Endodermal cell (in vitro differentiated cells): ENCODE measurements around the gene SCLY. TPM values are rescaled to one million over a fixed set of nuclear protein-coding genes. Genes with fewer than 3 reads are reported as not detected.

ENCODE experiments used
- DNase-seq: peaks from one replicate; pipeline ENCODE4 v3.0.0-alpha.2; 2017
- H3K27ac ChIP-seq: 2 replicates; pipeline ENCODE4 v1.5.1; 2013; ENCODE audit warnings: mild to moderate bottlenecking, low read depth, low read length, moderate library complexity
- H3K27me3 ChIP-seq: 2 replicates; pipeline ENCODE4 v1.6.1; 2013; ENCODE audit warnings: mild to moderate bottlenecking, low read length, moderate library complexity; ENCODE audit not compliant: insufficient read depth, control insufficient read depth, poor library complexity, severe bottlenecking
- H3K36me3 ChIP-seq: 2 replicates; pipeline ENCODE4 v1.7.0; 2013; ENCODE audit warnings: mild to moderate bottlenecking, low read length, moderate library complexity; ENCODE audit not compliant: control insufficient read depth, insufficient read depth
- H3K4me1 ChIP-seq: one replicate; pipeline ENCODE4 v1.7.0; 2013; ENCODE audit warnings: low read length; ENCODE audit not compliant: control insufficient read depth, insufficient read depth
- H3K4me3 ChIP-seq: 2 replicates; pipeline ENCODE4 v1.5.1; 2013; ENCODE audit warnings: mild to moderate bottlenecking, low read length, moderate library complexity
- H3K9ac ChIP-seq: 2 replicates; pipeline ENCODE4 v1.6.1; 2013; ENCODE audit warnings: mild to moderate bottlenecking, low read length, moderate library complexity; ENCODE audit not compliant: poor library complexity, severe bottlenecking; ENCODE audit errors: extremely low read depth
- H3K9me3 ChIP-seq: 2 replicates; pipeline ENCODE4 v1.6.1; 2013; ENCODE audit warnings: mild to moderate bottlenecking, low read length, moderate library complexity; ENCODE audit not compliant: control insufficient read depth
- H3K27ac Mint-ChIP-seq: 2 replicates; pipeline ENCODE4 v1.8.0; 2020; ENCODE audit warnings: mixed read lengths
- H3K27me3 Mint-ChIP-seq: 2 replicates; pipeline ENCODE4 v1.8.0; 2021; ENCODE audit warnings: mild to moderate bottlenecking, mixed read lengths; ENCODE audit not compliant: insufficient read depth
- H3K36me3 Mint-ChIP-seq: 2 replicates; pipeline ENCODE4 v1.8.0; 2020; ENCODE audit warnings: low read depth, mixed read lengths
- H3K4me1 Mint-ChIP-seq: 2 replicates; pipeline ENCODE4 v1.8.0; 2020; ENCODE audit warnings: mixed read lengths
- H3K4me3 Mint-ChIP-seq: 2 replicates; pipeline ENCODE4 v1.8.0; 2020; ENCODE audit warnings: mild to moderate bottlenecking, moderate library complexity, mixed read lengths
- H3K9me3 Mint-ChIP-seq: 2 replicates; pipeline ENCODE4 v1.8.0; 2020; ENCODE audit warnings: mild to moderate bottlenecking, mixed read lengths
- CTCF ChIP-seq: fragments of 200-600 bp; sonication (generic); conservative IDR thresholded peaks from 2 replicates; pipeline ENCODE4 v1.5.0; 2021; ENCODE audit warnings: antibody characterized with exemption, mild to moderate bottlenecking
- WGBS, 2 experiments: methylation state at CpG; one replicate each; pipeline versions ENCODE4 v1.1.5 to v1.1.7; 2013; ENCODE audit warnings: missing lambda C conversion rate in 2 of 2, mixed read lengths in 1 of 2; ENCODE audit not compliant: insufficient coverage in 1 of 2, insufficient read length in 1 of 2; 5-methylcytosine and 5-hydroxymethylcytosine counted together
- total RNA-seq, 2 donors: library from RNA; stranded (reverse); fragmentation: NEBNext Ultra II Directional in 1 of 2; extraction: Animal tissue kit (Norgen Biotek cat#: 25700) in 1 of 2; gene quantifications; 2 replicates in 1 of 2; 3 replicates in 1 of 2; pipeline ENCODE4 v1.2.1, GENCODE V29; 2021

SCLY gene
- total RNA-seq, 2 donors from 2014 or later, result 39.0 to 45.0 TPM

- no peak overlapping the region for H3K27ac Mint-ChIP-seq
- no peaks in the 10 kb centered on the region for H3K27me3 ChIP-seq
- WGBS, 2 experiments, result 91 to 94% methylated on average over 7 to 13 of the region's 13 CpGs
- TF ChIP-seq CTCF, result no peak
- H3K9me3 ChIP-seq, result no peaks in the 10 kb centered on the region
- H3K27ac ChIP-seq, result no peak overlapping the region
- no peaks in the 10 kb centered on the region for H3K4me1 ChIP-seq
- no peaks in the 10 kb centered on the region for H3K27me3 Mint-ChIP-seq
- H3K36me3 Mint-ChIP-seq, result no peaks in the 10 kb centered on the region
- H3K4me3 Mint-ChIP-seq, result no peak overlapping the region
- no peak overlapping the region for H3K4me3 ChIP-seq
- no peak overlapping the region for H3K9ac ChIP-seq
- H3K36me3 ChIP-seq, result no peaks in the 10 kb centered on the region
- no peaks in the 10 kb centered on the region for H3K4me1 Mint-ChIP-seq
- no peaks in the 10 kb centered on the region for H3K9me3 Mint-ChIP-seq
- DNase-seq, result no peak
These were observed 86.2 kb downstream of the SCLY start for GRCh38 chr2:238146884-238147544.

GRCh38 chr2:238148981-238149380, 88.2 kb downstream of the SCLY start:
- no peak overlapping the region for H3K4me3 Mint-ChIP-seq
- Histone ChIP-seq H3K9me3 (no peaks in the 10 kb centered on the region), H3K27ac (no peak overlapping the region), H3K27me3 (no peaks in the 10 kb centered on the region), H3K4me1 (no peaks in the 10 kb centered on the region), H3K9ac (no peak overlapping the region), H3K4me3 (no peak overlapping the region), H3K36me3 (no peaks in the 10 kb centered on the region)
- H3K9me3 Mint-ChIP-seq, result peaks cover under 1% of the 10 kb centered on the region
- no peak for DNase-seq
- no peaks in the 10 kb centered on the region for H3K27me3 Mint-ChIP-seq
- no peaks in the 10 kb centered on the region for H3K36me3 Mint-ChIP-seq
- no peaks in the 10 kb centered on the region for H3K4me1 Mint-ChIP-seq
- no peak for TF ChIP-seq CTCF
- no peak overlapping the region for H3K27ac Mint-ChIP-seq
- WGBS, 2 experiments, result 95 to 96% methylated on average over 15 of the region's 15 CpGs

Other genes with a start within 250 kb of the SCLY start
- 1 to 10 TPM in 1 of 2 donors, under 1 TPM in 1; 0.40 to 1.6 TPM for gene RAMP1, start 201.4 kb upstream of the SCLY start, total RNA-seq
- 10 to 100 TPM; 58.3 to 59.2 TPM for gene UBE2F, start 94.0 kb upstream of the SCLY start, total RNA-seq
- under 1 TPM; 0.15 to 0.86 TPM for gene ESPNL, start 39.3 kb downstream of the SCLY start, total RNA-seq
- gene KLHL30, start 77.7 kb downstream of the SCLY start, total RNA-seq, result not detected
- gene ERFE, start 98.0 kb downstream of the SCLY start, total RNA-seq, result 1 to 10 TPM in 1 of 2 donors, under 1 TPM in 1; 0.48 to 1.6 TPM
- gene ILKAP, start 142.7 kb downstream of the SCLY start, total RNA-seq, result 10 to 100 TPM; 40.9 to 46.4 TPM
- 10 to 100 TPM; 17.8 to 26.3 TPM for gene HES6, start 179.0 kb downstream of the SCLY start, total RNA-seq
- 10 to 100 TPM in 1 of 2 donors, 1 to 10 TPM in 1; 9.7 to 13.5 TPM for gene PER2, start 227.6 kb downstream of the SCLY start, total RNA-seq